CD4-positive, alpha-beta T cell treated with Interleukin-12 subunit alpha and Interleukin-12 subunit beta, for 1 hour (primary cell): ENCODE data around the gene CASQ1.

Experiments used
- DNase-seq: peaks from one replicate; pipeline ENCODE4 v3.0.0-alpha.2; 2020

CASQ1 gene

DNA sequence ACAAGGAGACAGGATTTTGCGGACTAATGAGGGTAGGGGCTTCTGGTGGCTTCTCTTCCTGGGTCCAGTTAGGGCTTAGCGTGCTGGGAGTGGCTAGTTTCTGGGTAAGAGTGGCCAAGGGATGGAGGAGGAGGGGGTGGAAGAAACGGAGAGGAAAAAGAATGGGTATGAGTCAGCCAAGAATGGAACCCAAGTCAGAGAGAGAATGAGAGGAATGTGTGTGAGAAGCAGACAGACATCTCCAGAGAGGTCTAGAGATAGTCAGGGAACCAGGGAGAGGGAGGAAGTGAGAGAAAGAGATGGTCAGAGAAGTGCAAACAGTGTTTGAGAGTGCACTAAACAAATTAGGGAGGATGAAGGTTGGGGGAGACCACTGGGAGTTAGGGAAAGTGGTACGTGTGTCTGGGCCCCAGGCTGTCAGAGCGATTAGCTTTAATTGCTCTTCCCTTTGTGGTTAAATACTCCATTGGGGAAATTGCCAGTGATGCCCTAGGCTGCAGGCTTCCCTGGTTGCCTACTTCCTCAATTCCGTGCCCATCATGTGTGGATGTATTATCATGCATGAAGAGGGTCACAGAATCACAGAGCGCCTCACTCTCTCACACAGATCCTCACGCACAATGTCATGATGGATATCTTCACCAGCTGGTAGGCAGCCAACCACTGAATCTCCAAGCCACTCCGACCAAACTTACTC, 16.2 kb downstream of the CASQ1 start:
- no peak for DNase-seq

GRCh38 chr1:160207118-160207650, 16.8 kb downstream of the CASQ1 start:
- no peak for DNase-seq

GRCh38 chr1:160207771-160208556, 17.6 kb downstream of the CASQ1 start:
- DNase-seq = no peak

GRCh38 chr1:160208557-160209320, 18.4 kb downstream of the CASQ1 start:
- no peak for DNase-seq

- DNase-seq = no peak
These were observed 19.1 kb downstream of the CASQ1 start for GRCh38 chr1:160209321-160210046.

- DNase-seq = no peak
These were observed 20.2 kb downstream of the CASQ1 start for GRCh38 chr1:160210561-160210960.

- DNase-seq = no peak
These were observed 20.8 kb downstream of the CASQ1 start for GRCh38 chr1:160211046-160211790.

GRCh38 chr1:160214481-160215140, 24.2 kb downstream of the CASQ1 start:
- DNase-seq = no peak

- no peak for DNase-seq
These were observed 25.9 kb downstream of the CASQ1 start for GRCh38 chr1:160216301-160216700.

DNA sequence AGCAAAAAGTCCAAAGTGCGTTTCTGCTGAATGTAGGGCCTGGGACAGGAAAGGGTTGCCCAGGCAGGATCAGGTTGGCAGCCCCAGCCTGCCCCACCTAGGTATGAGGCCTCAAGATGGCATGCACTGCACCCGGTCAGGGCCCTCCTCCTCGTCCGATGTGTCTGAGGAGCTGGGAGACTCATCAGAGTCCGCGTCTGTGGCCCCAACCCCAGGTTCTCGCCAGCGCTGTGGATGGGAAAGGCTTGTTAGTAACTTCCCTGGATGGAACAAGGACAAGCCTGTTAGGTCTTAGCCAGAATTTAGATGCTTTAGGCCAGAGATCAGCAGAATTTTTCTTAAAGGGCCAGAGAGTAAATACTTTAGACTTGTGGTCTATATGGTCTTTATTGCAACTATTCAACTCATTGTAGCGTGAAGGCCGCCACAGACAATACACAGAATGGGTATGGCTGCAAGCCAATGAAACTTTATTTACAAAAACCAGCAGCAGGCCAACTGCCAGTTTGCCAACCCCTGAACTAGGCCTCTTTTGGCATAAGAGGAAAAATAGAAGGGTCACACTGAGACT, 27.2 kb downstream of the CASQ1 start:
- no peak for DNase-seq

- no peak for DNase-seq
These were observed 28.9 kb downstream of the CASQ1 start for GRCh38 chr1:160219062-160219929.

- DNase-seq = no peak
These were observed 29.9 kb downstream of the CASQ1 start for GRCh38 chr1:160220301-160220700.

DNA sequence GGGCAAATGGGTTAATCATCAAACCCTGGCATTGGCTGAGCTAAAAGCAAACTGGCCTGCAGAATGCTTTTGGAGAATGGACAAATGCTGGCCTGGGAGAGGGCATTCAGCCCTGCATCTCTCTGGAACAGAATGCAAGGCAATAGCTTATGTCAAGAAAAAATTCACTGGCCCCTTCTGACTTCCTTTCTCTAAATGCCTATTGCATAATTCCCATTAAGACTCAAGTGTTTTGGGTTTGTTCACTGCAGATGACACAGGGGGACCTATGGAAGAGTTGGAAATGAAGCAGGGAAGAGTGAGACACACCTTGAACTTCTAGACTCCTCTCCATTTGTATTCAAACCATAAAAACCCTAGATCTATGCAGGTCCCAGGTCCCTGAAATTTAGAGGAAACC, 30.7 kb downstream of the CASQ1 start:
- DNase-seq = no peak

DNA sequence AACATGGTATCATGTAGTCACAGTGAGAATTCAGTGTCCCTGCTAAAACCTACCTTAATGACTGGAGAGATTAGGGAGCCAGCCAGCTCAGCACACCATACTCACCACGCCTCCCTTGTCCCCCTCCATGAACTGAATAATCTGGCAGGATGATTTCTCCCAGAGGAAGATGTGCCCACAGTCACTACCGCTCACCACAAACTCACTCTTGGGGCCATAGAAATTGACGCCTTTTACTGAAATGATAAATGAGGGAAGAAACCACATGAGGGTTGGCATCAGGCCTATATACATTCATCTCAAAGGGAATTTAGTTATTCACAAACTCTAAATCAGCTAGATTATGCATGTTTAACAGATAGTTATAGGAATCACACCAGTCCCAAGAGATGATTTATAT, 32.2 kb downstream of the CASQ1 start:
- no peak for DNase-seq

GRCh38 chr1:160224606-160225005, 34.2 kb downstream of the CASQ1 start:
- no peak for DNase-seq

DNA sequence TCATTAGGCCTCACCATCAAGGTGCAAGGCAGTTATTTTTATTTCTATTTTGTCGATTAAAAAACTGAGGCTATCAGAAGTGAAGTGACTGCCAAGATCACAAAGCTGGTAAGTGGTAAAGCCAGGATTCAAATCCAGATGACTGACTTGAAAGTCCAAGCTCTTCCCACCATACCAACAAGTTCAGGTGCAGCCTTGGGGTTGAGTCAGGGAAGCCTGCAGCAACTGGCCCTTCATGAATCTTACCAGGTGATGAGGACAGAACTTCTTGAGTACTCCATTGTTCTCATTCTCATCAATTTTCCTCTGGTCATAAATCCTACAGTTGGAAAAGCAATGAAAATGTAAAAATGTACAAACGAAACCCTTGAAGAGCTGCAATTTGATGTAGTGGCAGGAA, 35.0 kb downstream of the CASQ1 start:
- no peak for DNase-seq

DNA sequence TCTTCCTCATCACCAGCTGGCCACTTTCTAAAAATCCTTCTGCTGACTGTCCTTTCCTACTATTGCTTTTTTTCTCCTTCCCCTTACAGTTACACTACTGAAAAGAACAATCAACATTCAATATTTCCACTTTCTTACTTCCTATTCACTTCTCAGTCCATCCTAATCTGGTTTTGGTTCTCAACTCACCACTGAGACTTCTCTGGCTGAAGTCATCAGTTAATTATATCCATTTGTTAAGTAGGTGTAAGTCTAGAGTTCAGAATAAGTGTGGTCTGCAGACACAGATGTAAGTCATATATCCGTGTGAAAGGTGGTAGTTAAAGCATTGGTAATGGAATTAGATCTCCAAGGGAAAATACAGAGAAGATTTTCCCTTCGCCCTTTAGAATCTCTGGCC, 36.2 kb downstream of the CASQ1 start:
- DNase-seq = no peak

DNA sequence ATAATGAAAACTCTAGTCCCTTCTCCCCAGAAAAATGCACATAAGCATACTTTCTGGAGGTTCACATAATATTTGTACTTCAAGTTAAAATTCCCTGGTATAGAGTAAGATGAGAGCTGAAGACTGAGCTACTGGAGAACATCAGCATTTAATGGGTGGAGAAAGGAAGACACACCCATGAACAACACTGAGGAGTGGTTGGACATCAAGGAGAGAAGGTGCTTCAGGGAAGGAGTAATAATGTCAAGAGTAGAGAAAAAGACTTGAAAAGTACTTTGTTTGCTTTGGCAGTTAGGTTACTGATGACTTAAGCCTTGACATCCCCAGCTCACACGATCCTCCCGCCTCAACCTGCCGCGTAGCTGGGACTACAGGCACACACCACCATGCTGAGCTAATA, 36.7 kb downstream of the CASQ1 start:
- DNase-seq = no peak

GRCh38 chr1:160227561-160227960, 37.2 kb downstream of the CASQ1 start:
- DNase-seq = no peak

GRCh38 chr1:160228431-160228830, 38.1 kb downstream of the CASQ1 start:
- no peak for DNase-seq
